Measurements from ENCODE around the gene SLC6A13.

DNA sequence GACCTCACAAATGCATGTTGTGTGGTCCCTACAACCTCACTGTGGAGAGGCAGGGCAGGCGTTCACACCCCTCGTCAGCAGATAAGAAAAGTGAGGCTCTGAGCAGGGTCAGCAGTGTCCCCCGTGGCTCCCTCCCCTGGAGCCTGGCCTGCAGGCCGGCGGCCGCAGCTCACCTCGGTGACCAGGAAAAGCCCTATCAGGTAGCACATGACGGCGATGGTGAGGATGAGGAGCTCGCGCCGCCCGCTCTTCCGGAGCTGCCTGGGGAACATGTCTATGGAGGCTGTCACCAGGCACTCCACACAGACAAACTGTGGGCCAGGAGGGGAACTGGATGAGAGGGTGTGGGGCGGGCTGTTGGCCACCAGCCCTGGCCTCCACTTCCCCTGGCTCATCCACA, 66.7 kb downstream of the SLC6A13 start:
- TF ChIP-seq CTCF (IDR thresholded peaks at IDR 0.05) (no peak), POLR2A (IDR thresholded peaks at IDR 0.05) (no peak)

Measured in right lobe of liver (tissue), 4 donors.